SK-N-SH treated with all-trans-retinoic acid at 6 μM for 48 hours (cell line): Measurements from ENCODE around the gene METTL2B.
"Not testable (repeated sequence)": the region's sequence is repeated elsewhere in the genome, so short reads cannot be mapped to it uniquely, and the experiment has no call there.

Experiments used
- CSRNP3 ChIP-seq: fragments of 250-450 bp; sonication (Bioruptor Pico); IDR thresholded peaks from 2 replicates; pipeline ENCODE4 v1.5.1; 2021; ENCODE audit warnings: mild to moderate bottlenecking, moderate library complexity
- GLIS3 ChIP-seq: fragments of 250-450 bp; sonication (Bioruptor Pico); IDR thresholded peaks from 2 replicates; pipeline ENCODE4 v1.5.0; 2020; ENCODE audit warnings: mild to moderate bottlenecking, moderate library complexity
- PATZ1 ChIP-seq: fragments of 250-450 bp; sonication (Bioruptor Pico); IDR thresholded peaks from 2 replicates; pipeline ENCODE4 v1.8.0; 2020; ENCODE audit warnings: mild to moderate bottlenecking, moderate library complexity, borderline replicate concordance
- POU6F1 ChIP-seq: fragments of 250-450 bp; sonication (Bioruptor Pico); IDR thresholded peaks from 2 replicates; pipeline ENCODE4 v1.8.0; 2021; ENCODE audit warnings: low read depth, mild to moderate bottlenecking, moderate library complexity, borderline replicate concordance
- PPARA ChIP-seq: fragments of 250-450 bp; sonication (Bioruptor Pico); IDR thresholded peaks from 2 replicates; pipeline ENCODE4 v1.5.0; 2020; ENCODE audit warnings: mild to moderate bottlenecking, borderline replicate concordance
- ZC3H10 ChIP-seq: fragments of 250-450 bp; sonication (Bioruptor Pico); IDR thresholded peaks from 2 replicates; pipeline ENCODE4 v1.5.1; 2021; ENCODE audit warnings: mild to moderate bottlenecking, moderate library complexity

- not testable (repeated sequence) for TF ChIP-seq PPARA (CRISPR knock-in tag); ZC3H10 (CRISPR knock-in tag); POU6F1; GLIS3; PATZ1 (CRISPR knock-in tag); CSRNP3 (CRISPR knock-in tag)
Measured at GRCh38 chr7:128532956-128533355, 56.4 kb downstream of the METTL2B start.
